H9 (cell line): ENCODE measurements around the gene NAXD. TPM values are rescaled to one million over a fixed set of nuclear protein-coding genes. Genes with fewer than 3 reads are reported as not detected.

Source experiments
- DNase-seq: peaks from one replicate; pipeline ENCODE4 v3.0.0-alpha.2; 2017
- H2AFZ ChIP-seq: one replicate; pipeline ENCODE4 v1.6.1; 2013; ENCODE audit warnings: mild to moderate bottlenecking, low read length, control low read depth, moderate library complexity
- H2AK5ac ChIP-seq: 2 replicates; pipeline ENCODE4 v1.6.1; 2013; ENCODE audit warnings: low read length, control low read depth, mixed read lengths; ENCODE audit not compliant: insufficient read length
- H2BK120ac ChIP-seq: one replicate; pipeline ENCODE4 v1.6.1; 2013; ENCODE audit warnings: low read depth, mild to moderate bottlenecking, low read length, control low read depth, inconsistent platforms; ENCODE audit not compliant: poor library complexity, severe bottlenecking
- H2BK12ac ChIP-seq: 2 replicates; pipeline ENCODE4 v1.6.1; 2013; ENCODE audit warnings: low read length, control low read depth, mixed read lengths, low read depth; ENCODE audit not compliant: insufficient read length
- H2BK15ac ChIP-seq: 2 replicates; pipeline ENCODE4 v1.6.1; 2013; ENCODE audit warnings: low read depth, low read length, control low read depth
- H2BK20ac ChIP-seq: one replicate; pipeline ENCODE4 v1.6.1; 2013; ENCODE audit warnings: low read depth, mild to moderate bottlenecking, low read length, control low read depth, inconsistent platforms; ENCODE audit not compliant: poor library complexity, severe bottlenecking
- H2BK5ac ChIP-seq: 2 replicates; pipeline ENCODE4 v1.6.1; 2013; ENCODE audit warnings: low read length, control low read depth, mixed read lengths; ENCODE audit not compliant: insufficient read length
- H3K14ac ChIP-seq: 2 replicates; pipeline ENCODE4 v1.6.1; 2013; ENCODE audit warnings: low read length, control low read depth; ENCODE audit not compliant: insufficient read depth
- H3K18ac ChIP-seq: 2 replicates; pipeline ENCODE4 v1.6.1; 2013; ENCODE audit warnings: low read depth, mild to moderate bottlenecking, mixed read lengths, low read length, control low read depth; ENCODE audit not compliant: insufficient read length
- H3K23ac ChIP-seq: 2 replicates; pipeline ENCODE4 v1.6.1; 2013; ENCODE audit warnings: low read length, control low read depth, mixed read lengths, low read depth; ENCODE audit not compliant: insufficient read length
- H3K23me2 ChIP-seq: 2 replicates; pipeline ENCODE4 v1.6.1; 2013; ENCODE audit warnings: low read depth, mild to moderate bottlenecking, mixed read lengths, low read length, control low read depth; ENCODE audit not compliant: insufficient read length, poor library complexity, severe bottlenecking
- H3K27ac ChIP-seq: 2 replicates; pipeline ENCODE4 v1.5.1; 2013; ENCODE audit warnings: low read length, control low read depth, mixed read lengths, low read depth; ENCODE audit not compliant: insufficient read length
- H3K27me3 ChIP-seq: 2 replicates; pipeline ENCODE4 v1.6.1; 2013; ENCODE audit warnings: low read length, control low read depth, inconsistent platforms; ENCODE audit not compliant: insufficient read depth
- H3K4ac ChIP-seq: 2 replicates; pipeline ENCODE4 v1.6.1; 2013; ENCODE audit warnings: low read depth, mild to moderate bottlenecking, control low read depth, inconsistent platforms, low read length, moderate library complexity
- H3K4me1 ChIP-seq: 2 replicates; pipeline ENCODE4 v1.6.1; 2013; ENCODE audit warnings: low read length, control low read depth, inconsistent platforms; ENCODE audit not compliant: insufficient read depth
- H3K4me2 ChIP-seq: 2 replicates; pipeline ENCODE4 v1.6.1; 2013; ENCODE audit warnings: low read length, control low read depth, mixed read lengths; ENCODE audit not compliant: insufficient read length, insufficient read depth
- H3K56ac ChIP-seq: 2 replicates; pipeline ENCODE4 v1.6.1; 2013; ENCODE audit warnings: low read depth, mild to moderate bottlenecking, mixed read lengths, low read length, control low read depth; ENCODE audit not compliant: insufficient read length
- H3K79me1 ChIP-seq: 2 replicates; pipeline ENCODE4 v1.6.1; 2013; ENCODE audit warnings: low read depth, mild to moderate bottlenecking, moderate library complexity, low read length, control low read depth, inconsistent platforms; ENCODE audit not compliant: insufficient read depth, poor library complexity, severe bottlenecking
- H3K79me2 ChIP-seq: 2 replicates; pipeline ENCODE4 v1.6.1; 2013; ENCODE audit warnings: low read length, control low read depth, inconsistent platforms; ENCODE audit not compliant: insufficient read depth
- H3K9ac ChIP-seq: 2 replicates; pipeline ENCODE4 v1.6.1; 2013; ENCODE audit warnings: low read length, control low read depth, mixed read lengths; ENCODE audit not compliant: insufficient read length; ENCODE audit errors: extremely low read depth
- H3K9me3 ChIP-seq: one replicate; pipeline ENCODE4 v1.6.1; 2013; ENCODE audit warnings: low read depth, low read length, inconsistent platforms; ENCODE audit not compliant: control insufficient read depth
- H3T11ph ChIP-seq: one replicate; pipeline ENCODE4 v1.6.1; 2013; ENCODE audit warnings: mild to moderate bottlenecking, low read length, control low read depth, inconsistent platforms
- H4K20me1 ChIP-seq: one replicate; pipeline ENCODE4 v1.6.1; 2013; ENCODE audit not compliant: control insufficient read depth, insufficient read length, insufficient read depth
- H4K5ac ChIP-seq: 2 replicates; pipeline ENCODE4 v1.6.1; 2013; ENCODE audit warnings: low read depth, mild to moderate bottlenecking, mixed read lengths, low read length, control low read depth; ENCODE audit not compliant: insufficient read length
- H4K8ac ChIP-seq: replicated peaks from 2 replicates; pipeline ENCODE4 v1.6.1; 2013; ENCODE audit warnings: low read length, control low read depth, mixed read lengths, low read depth; ENCODE audit not compliant: insufficient read length
- H4K91ac ChIP-seq: 2 replicates; pipeline ENCODE4 v1.6.1; 2013; ENCODE audit warnings: low read depth, mild to moderate bottlenecking, moderate library complexity, mixed read lengths, low read length, control low read depth; ENCODE audit not compliant: insufficient read length
- H3K27ac Mint-ChIP-seq, 3 experiments: 2 replicates in 2 of 3; 3 replicates in 1 of 3; pipeline ENCODE4 v1.8.0; 2020 to 2021; ENCODE audit warnings: mixed read lengths in 3 of 3, mild to moderate bottlenecking in 1 of 3, moderate library complexity in 1 of 3
- H3K27me3 Mint-ChIP-seq: 2 replicates; pipeline ENCODE4 v1.8.0; 2021; ENCODE audit warnings: low read depth, mild to moderate bottlenecking, moderate library complexity, mixed read lengths
- H3K36me3 Mint-ChIP-seq, 3 experiments: 2 replicates in 2 of 3; 3 replicates in 1 of 3; pipeline ENCODE4 v1.8.0; 2020 to 2021; ENCODE audit warnings: low read depth in 3 of 3, mixed read lengths in 3 of 3; ENCODE audit not compliant: insufficient read depth in 1 of 3
- H3K4me1 Mint-ChIP-seq, 2 experiments: 2 replicates each; pipeline ENCODE4 v1.8.0; 2020; ENCODE audit warnings: mixed read lengths in 2 of 2
- H3K4me3 Mint-ChIP-seq, 2 experiments: 2 replicates in 1 of 2; 3 replicates in 1 of 2; pipeline ENCODE4 v1.8.0; 2020 to 2021; ENCODE audit warnings: mild to moderate bottlenecking in 2 of 2, mixed read lengths in 2 of 2, moderate library complexity in 1 of 2
- H3K9me3 Mint-ChIP-seq, 2 experiments: 2 replicates in 1 of 2; 3 replicates in 1 of 2; pipeline ENCODE4 v1.8.0; 2020; ENCODE audit warnings: mild to moderate bottlenecking in 2 of 2, mixed read lengths in 2 of 2, moderate library complexity in 1 of 2
- CTCF ChIP-seq: fragments of 200-600 bp; sonication (generic); conservative IDR thresholded peaks from 3 replicates; pipeline ENCODE4 v1.8.0; 2021; ENCODE audit warnings: antibody characterized with exemption, mild to moderate bottlenecking
- WGBS: extraction: QIAGEN DNeasy Blood & Tissue Kit; methylation state at CpG from one replicate; pipeline ENCODE4 v1.1.7; 2013; ENCODE audit warnings: missing lambda C conversion rate, low lambda C conversion rate, mixed read lengths; ENCODE audit not compliant: insufficient read length; ENCODE audit errors: extremely low coverage; 5-methylcytosine and 5-hydroxymethylcytosine counted together
- total RNA-seq: library from RNA; stranded (reverse); gene quantifications from 2 replicates; pipeline ENCODE4 v1.2.1, GENCODE V29; 2021

Gene NAXD
- total RNA-seq, 1 experiment from 2014 or later, result 25.5 TPM

GRCh38 chr13:110625771-110626321 is 10.5 kb downstream of the NAXD start:
- Histone ChIP-seq H3K23ac (no peak overlapping the region), H2AFZ (no peak overlapping the region), H3K18ac (no peak overlapping the region), H2BK5ac (no peak overlapping the region), H4K5ac (no peak overlapping the region), H3K79me2 (peaks cover 23% of the 10 kb centered on the region; the same call in 1 of the 2 replicates), H3K14ac (no peak overlapping the region), H2BK20ac (no peak overlapping the region), H3K56ac (no peak overlapping the region), H2AK5ac (no peak overlapping the region), H2BK15ac (no peak overlapping the region), H2BK120ac (no peak overlapping the region), H4K91ac (no peak overlapping the region), H3K27me3 (no peaks in the 10 kb centered on the region), H3K79me1 (peaks cover 10% of the 10 kb centered on the region), H3K4me2 (no peak overlapping the region), H3K9me3 (no peaks in the 10 kb centered on the region), H3K23me2 (no peaks in the 10 kb centered on the region), H3T11ph (no peak overlapping the region), H3K4ac (no peak overlapping the region), H3K27ac (no peak overlapping the region), H3K4me1 (no peaks in the 10 kb centered on the region), H3K9ac (no peak overlapping the region), H4K20me1 (no peaks in the 10 kb centered on the region), H2BK12ac (no peak overlapping the region), H4K8ac (no peak overlapping the region)
- Mint-ChIP-seq H3K4me3 (no peak overlapping the region), H3K4me1 (peaks cover 13 to 16% of the 10 kb centered on the region in 2 experiments), H3K27me3 (no peaks in the 10 kb centered on the region), H3K27ac (peak overlapping the region; percentile 4 to 86 (median 64); a peak in 5 of 7 replicates), H3K9me3 (no peaks in the 10 kb centered on the region), H3K36me3 (peaks cover 13 to 48% (median 45%) of the 10 kb centered on the region in 3 experiments)
- no peak for TF ChIP-seq CTCF
- no CpG with 5 or more reads among the region's 19 CpGs for WGBS
- no peak for DNase-seq
